Measurements from ENCODE around the gene RIC3.

RIC3 gene

DNA sequence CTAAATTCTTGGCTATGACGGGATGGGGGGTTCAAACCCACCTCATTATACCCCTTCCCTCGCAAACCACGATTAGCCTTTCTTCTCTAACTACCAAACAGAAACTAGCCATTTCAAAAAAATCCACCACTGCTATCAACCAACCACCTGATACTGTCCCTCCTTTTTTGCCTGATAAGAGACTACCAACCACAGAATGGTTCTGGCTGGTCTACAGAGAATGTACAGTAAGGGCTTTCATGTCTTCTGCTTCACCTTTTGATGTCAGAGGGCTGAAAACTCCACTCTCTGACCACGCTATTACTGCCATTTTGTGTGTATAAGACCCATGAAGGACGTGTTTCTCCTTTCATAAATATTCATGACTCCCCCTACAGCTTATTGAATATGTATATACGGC, 19.1 kb downstream of the RIC3 start:
- Mint-ChIP-seq H3K9me3 (no peaks in the 10 kb centered on the region), H3K4me1 (peaks cover 3% of the 10 kb centered on the region), H3K27me3 (no peaks in the 10 kb centered on the region), H3K4me3 (no peak overlapping the region), H3K27ac (no peak overlapping the region), H3K36me3 (peaks cover 5% of the 10 kb centered on the region)

DNA sequence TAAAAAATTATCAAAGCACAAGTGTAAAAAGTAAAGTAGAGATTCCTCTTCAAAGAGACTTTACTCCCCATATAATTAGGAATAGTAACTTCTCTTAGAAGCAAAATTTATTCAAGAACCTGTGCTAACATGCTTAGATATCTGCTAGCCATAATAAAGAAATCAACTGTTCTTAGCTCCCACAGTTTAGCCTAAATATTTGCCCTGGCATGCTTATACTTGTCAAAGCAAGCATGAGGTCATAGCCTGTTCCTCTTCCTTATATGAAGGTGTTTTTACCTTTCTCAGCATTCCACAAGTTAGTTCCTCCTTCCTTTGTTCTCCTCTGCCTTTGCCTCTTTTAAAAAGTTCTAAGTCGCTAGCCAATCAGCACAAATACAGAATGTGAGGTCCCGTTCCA, 30.3 kb downstream of the RIC3 start:
- Mint-ChIP-seq H3K4me3 (no peak overlapping the region), H3K9me3 (no peaks in the 10 kb centered on the region), H3K4me1 (no peaks in the 10 kb centered on the region), H3K27me3 (no peaks in the 10 kb centered on the region), H3K27ac (no peak overlapping the region), H3K36me3 (peaks cover 25% of the 10 kb centered on the region)

GRCh38 chr11:8127447-8127846, 41.4 kb downstream of the RIC3 start:
- Mint-ChIP-seq H3K9me3 (no peaks in the 10 kb centered on the region), H3K27me3 (no peaks in the 10 kb centered on the region), H3K27ac (no peak overlapping the region), H3K36me3 (peaks cover 11% of the 10 kb centered on the region), H3K4me3 (no peak overlapping the region), H3K4me1 (no peaks in the 10 kb centered on the region)

DNA sequence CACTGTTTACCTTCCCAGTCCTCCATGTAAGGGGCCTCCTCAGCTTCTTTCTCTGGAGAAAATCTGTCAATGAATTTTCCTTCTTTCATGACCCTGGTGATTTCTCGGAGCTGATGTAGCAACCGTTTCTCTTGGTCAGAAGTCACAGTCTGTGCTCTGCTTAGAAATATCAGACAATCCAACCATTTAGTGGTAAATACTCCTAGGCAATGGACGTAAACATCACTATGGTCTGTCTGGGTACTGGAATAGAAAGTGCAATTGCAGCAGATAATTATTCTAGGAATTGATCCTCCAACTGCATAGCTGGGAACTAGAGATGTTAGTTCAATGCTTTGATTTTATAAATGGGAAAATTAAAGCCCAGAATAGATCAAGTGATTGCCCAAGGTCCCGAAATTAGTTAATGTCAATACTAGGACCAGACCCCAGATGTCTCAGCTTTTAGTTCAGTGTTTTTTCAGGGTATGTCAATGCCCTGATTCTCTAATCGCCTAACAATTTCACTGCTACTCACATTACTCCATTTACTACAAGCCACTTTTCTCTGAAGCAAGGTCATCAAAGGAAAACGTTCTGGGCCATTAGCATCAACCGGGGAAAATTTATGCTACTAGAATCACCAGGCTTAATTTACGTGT, 42.1 kb downstream of the RIC3 start:
- no peak overlapping the region for H3K27ac Mint-ChIP-seq
- no peaks in the 10 kb centered on the region for H3K27me3 Mint-ChIP-seq
- H3K4me3 Mint-ChIP-seq = no peak overlapping the region
- peaks cover 15% of the 10 kb centered on the region for H3K36me3 Mint-ChIP-seq
- no peaks in the 10 kb centered on the region for H3K9me3 Mint-ChIP-seq
- no peaks in the 10 kb centered on the region for H3K4me1 Mint-ChIP-seq

GRCh38 chr11:8122173-8122764, 46.6 kb downstream of the RIC3 start:
- H3K4me1 Mint-ChIP-seq = no peaks in the 10 kb centered on the region
- H3K27me3 Mint-ChIP-seq = no peaks in the 10 kb centered on the region
- no peaks in the 10 kb centered on the region for H3K9me3 Mint-ChIP-seq
- no peak overlapping the region for H3K27ac Mint-ChIP-seq
- peaks cover 12% of the 10 kb centered on the region for H3K36me3 Mint-ChIP-seq
- no peak overlapping the region for H3K4me3 Mint-ChIP-seq

GRCh38 chr11:8111636-8112035, 57.2 kb downstream of the RIC3 start:
- Mint-ChIP-seq H3K36me3 (peaks cover 9% of the 10 kb centered on the region), H3K27me3 (no peaks in the 10 kb centered on the region), H3K4me3 (no peak overlapping the region), H3K4me1 (no peaks in the 10 kb centered on the region), H3K27ac (no peak overlapping the region), H3K9me3 (peaks cover 4% of the 10 kb centered on the region)

GRCh38 chr11:8110396-8110795, 58.4 kb downstream of the RIC3 start:
- Mint-ChIP-seq H3K27me3 (no peaks in the 10 kb centered on the region), H3K9me3 (peaks cover 4% of the 10 kb centered on the region), H3K36me3 (peaks cover 7% of the 10 kb centered on the region), H3K4me1 (no peaks in the 10 kb centered on the region), H3K4me3 (no peak overlapping the region), H3K27ac (no peak overlapping the region)

DNA sequence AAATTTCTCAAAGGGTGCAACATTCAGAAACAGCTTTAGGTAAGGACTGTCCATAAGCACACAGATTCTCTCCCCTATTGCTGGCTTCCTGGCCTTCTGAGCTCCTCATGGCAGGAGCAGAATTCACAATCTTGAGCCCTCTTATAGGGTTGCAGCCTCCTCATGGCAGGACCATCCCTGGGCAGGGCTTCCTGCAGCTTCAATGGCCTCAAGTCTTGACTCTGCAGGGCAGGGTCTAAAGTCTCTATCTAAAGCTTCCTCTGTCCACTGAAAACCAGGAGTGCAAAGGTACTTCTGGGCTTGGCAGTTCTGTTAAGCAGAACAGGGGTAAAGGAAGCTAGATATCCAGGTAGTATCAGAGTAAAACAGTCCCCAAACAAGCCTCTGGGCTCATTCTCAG, 59.1 kb downstream of the RIC3 start:
- peaks cover 3% of the 10 kb centered on the region for H3K36me3 Mint-ChIP-seq
- no peaks in the 10 kb centered on the region for H3K27me3 Mint-ChIP-seq
- H3K27ac Mint-ChIP-seq = no peak overlapping the region
- no peaks in the 10 kb centered on the region for H3K4me1 Mint-ChIP-seq
- H3K4me3 Mint-ChIP-seq = no peak overlapping the region
- H3K9me3 Mint-ChIP-seq = peaks cover under 1% of the 10 kb centered on the region

DNA sequence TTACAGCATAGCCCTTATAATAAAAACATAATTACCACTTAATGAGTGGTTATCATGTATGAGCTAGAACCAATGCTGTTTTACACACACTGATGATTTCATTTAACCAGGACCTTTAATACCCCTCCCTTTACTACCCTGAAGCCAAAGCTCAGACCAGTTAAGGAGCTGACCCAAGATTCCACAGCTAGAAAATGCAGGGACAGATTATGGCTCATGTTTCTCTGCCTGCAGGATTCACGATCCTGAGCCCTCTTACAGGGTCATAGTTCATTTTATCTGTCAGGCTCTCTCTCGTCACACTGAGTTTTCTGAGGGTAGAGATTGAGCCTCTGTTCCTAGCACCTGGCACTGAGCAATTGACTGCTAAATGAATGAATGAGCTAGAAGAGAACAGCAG, 60.4 kb downstream of the RIC3 start:
- Mint-ChIP-seq H3K4me3 (no peak overlapping the region), H3K27me3 (no peaks in the 10 kb centered on the region), H3K36me3 (peaks cover 2% of the 10 kb centered on the region), H3K27ac (no peak overlapping the region), H3K4me1 (no peaks in the 10 kb centered on the region), H3K9me3 (no peaks in the 10 kb centered on the region)

DNA sequence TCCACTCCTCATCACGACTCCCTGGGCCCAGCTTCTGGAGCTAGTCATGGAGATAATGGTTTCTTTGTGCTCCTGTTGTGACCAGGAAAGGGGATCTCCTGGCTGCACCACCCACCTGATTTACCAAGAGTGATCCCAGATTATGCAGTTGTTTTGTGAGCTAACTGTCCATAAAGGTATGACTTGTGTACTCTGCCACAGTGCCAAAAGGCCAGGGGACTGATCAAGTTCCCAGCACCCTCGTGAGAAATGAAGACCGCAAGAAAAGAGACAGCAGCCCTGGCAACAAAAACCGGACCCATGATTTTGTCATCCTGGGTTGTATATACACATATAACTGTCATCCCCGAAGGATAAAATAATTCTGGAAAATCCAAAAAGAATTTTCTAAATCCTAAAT, 61.2 kb downstream of the RIC3 start:
- Mint-ChIP-seq H3K9me3 (no peaks in the 10 kb centered on the region), H3K4me3 (no peak overlapping the region), H3K4me1 (no peaks in the 10 kb centered on the region), H3K27me3 (no peaks in the 10 kb centered on the region), H3K27ac (no peak overlapping the region), H3K36me3 (peaks cover 2% of the 10 kb centered on the region)

DNA sequence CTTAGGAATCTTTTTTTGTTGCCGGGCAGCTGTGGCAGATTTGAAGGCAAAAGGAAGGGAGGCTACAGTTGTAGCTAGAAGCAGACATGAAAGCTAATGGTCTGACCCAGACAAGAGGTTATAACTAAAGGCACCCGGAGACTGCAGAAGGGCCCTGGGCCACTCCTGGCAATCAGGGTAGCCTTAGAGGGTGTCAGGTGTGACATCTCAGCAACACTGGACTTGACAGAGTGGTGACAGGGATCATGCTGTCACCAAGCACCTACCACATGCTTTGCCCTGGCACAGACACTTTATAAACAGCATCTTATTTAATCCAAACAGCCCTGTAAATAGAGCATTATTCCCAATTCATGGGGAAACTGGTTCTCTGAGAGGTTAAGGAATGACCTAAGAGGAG, 62.1 kb downstream of the RIC3 start:
- Mint-ChIP-seq H3K4me1 (no peaks in the 10 kb centered on the region), H3K4me3 (no peak overlapping the region), H3K36me3 (no peaks in the 10 kb centered on the region), H3K9me3 (no peaks in the 10 kb centered on the region), H3K27ac (no peak overlapping the region), H3K27me3 (no peaks in the 10 kb centered on the region)

DNA sequence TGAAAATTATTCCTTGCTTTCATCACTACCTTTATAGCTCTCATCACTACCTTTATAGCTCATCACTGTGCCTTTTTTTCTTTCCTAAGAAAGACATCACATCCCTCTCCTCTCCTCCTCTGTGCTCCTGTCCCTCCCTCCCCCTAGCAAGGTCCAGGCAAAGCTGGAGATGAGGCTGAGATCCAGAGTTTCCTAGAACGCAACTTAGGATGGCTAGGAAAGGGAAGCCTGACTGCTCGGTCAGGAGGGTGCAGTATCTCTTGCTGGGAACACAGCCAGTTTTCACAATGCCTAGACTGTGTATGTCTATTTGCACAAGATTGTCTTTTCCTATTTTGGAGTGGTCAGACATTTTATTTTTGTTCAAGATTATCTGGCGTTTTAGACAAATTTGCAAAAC, 63.2 kb downstream of the RIC3 start:
- Mint-ChIP-seq H3K27ac (no peak overlapping the region), H3K4me3 (no peak overlapping the region), H3K27me3 (no peaks in the 10 kb centered on the region), H3K4me1 (no peaks in the 10 kb centered on the region), H3K36me3 (no peaks in the 10 kb centered on the region), H3K9me3 (no peaks in the 10 kb centered on the region)

- Mint-ChIP-seq H3K4me1 (no peaks in the 10 kb centered on the region), H3K36me3 (no peaks in the 10 kb centered on the region), H3K27me3 (no peaks in the 10 kb centered on the region), H3K9me3 (no peaks in the 10 kb centered on the region), H3K27ac (no peak overlapping the region), H3K4me3 (no peak overlapping the region)
Measured at GRCh38 chr11:8105133-8105532, 63.7 kb downstream of the RIC3 start.

DNA sequence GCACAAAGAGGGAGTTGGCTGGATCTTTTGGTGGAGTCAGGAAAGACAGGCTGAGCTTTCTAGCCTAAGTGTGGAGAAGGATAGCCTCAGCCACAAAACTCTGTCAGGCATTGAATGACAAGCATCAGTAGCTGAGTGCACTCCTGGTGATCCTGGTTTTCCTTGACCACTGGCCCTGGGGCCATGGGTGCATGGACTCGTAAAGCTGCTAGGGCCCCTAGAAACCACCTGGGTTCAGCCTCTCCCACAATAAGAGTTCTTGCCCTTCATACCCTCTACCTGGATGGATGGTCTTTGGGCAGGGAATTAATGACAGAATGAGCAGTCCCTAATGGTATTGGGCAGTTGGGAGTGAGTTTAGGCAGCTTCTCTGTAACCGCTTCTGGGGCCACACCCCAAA, 64.9 kb downstream of the RIC3 start:
- H3K27ac Mint-ChIP-seq = no peak overlapping the region
- no peaks in the 10 kb centered on the region for H3K36me3 Mint-ChIP-seq
- no peaks in the 10 kb centered on the region for H3K27me3 Mint-ChIP-seq
- no peaks in the 10 kb centered on the region for H3K4me1 Mint-ChIP-seq
- H3K9me3 Mint-ChIP-seq = no peaks in the 10 kb centered on the region
- no peak overlapping the region for H3K4me3 Mint-ChIP-seq

GRCh38 chr11:8102965-8103364, 65.9 kb downstream of the RIC3 start:
- Mint-ChIP-seq H3K27ac (no peak overlapping the region), H3K9me3 (no peaks in the 10 kb centered on the region), H3K27me3 (no peaks in the 10 kb centered on the region), H3K4me1 (no peaks in the 10 kb centered on the region), H3K36me3 (no peaks in the 10 kb centered on the region), H3K4me3 (no peak overlapping the region)

GRCh38 chr11:8102296-8102915, 66.4 kb downstream of the RIC3 start:
- H3K9me3 Mint-ChIP-seq = no peaks in the 10 kb centered on the region

DNA sequence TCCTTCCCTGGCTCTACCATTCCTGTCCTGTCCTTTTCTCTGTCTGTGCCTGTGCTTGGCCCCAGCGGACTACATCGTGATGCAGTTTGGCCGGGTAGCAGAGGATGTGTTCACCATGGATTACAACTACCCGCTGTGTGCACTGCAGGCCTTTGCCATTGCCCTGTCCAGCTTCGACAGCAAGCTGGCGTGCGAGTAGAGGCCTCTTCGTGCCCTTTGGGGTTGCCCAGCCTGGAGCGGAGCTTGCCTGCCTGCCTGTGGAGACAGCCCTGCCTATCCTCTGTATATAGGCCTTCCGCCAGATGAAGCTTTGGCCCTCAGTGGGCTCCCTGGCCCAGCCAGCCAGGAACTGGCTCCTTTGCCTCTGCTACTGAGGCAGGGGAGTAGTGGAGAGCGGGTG, 67.4 kb downstream of the RIC3 start:
- Mint-ChIP-seq H3K36me3 (no peaks in the 10 kb centered on the region), H3K27ac (no peak overlapping the region), H3K27me3 (no peaks in the 10 kb centered on the region), H3K4me3 (no peak overlapping the region), H3K9me3 (no peaks in the 10 kb centered on the region), H3K4me1 (no peaks in the 10 kb centered on the region)

More at GRCh38 chr11:8102296-8102915, 66.4 kb downstream of the RIC3 start:
- Mint-ChIP-seq H3K4me3 (no peak overlapping the region), H3K27me3 (no peaks in the 10 kb centered on the region), H3K36me3 (no peaks in the 10 kb centered on the region), H3K4me1 (no peaks in the 10 kb centered on the region), H3K27ac (no peak overlapping the region)
